NCI-H2196 treated with DMSO at 0.1 percent for 48 hours (cell line): ENCODE measurements around the gene TUBD1.
"Not testable (repeated sequence)": the region's sequence is repeated elsewhere in the genome, so short reads cannot be mapped to it uniquely, and the experiment has no call there.

Experiments used
- DNase-seq: peaks from one replicate; lab custom pipeline; 2025; ENCODE audit not compliant: unreplicated experiment; lab: John Stamatoyannopoulos, UW

Gene TUBD1

DNA sequence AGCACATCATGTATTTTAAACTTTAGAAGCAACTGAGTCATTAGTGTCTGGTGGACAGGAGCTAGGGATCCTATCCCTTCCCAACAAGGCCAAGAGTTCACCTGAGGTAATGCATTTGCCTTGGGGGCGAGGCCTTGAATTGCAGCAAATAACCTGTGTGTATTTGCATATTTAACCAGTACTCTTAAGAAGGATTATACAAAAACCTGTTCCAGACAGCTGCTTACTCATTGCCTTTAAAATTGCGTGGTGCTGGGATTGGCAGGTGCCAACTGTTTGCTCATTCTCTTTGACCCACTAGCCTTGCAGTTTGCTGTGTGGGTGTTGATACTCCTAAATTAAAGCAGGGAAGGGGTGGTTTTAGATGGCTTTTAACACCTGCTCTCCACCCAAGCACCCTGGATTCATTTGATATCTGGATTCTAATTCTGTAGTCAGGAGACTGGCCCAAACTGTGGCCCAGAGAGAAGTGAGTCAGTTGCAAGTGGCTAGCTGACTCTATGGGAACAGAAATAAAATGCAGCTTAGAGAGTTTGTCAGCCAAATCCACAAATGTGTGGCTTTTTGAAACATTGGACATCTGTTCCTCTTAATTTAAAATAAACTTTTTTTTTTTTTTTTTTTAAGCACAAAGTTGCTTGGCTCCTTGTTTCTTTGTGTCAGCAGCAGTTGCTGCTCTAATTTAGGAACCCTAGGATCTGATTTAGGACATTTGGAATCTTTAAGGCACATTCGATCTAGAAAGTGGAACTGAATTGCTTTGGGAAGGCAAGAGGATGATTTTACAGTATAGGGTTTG, 46.9 kb downstream of the TUBD1 start:
- DNase-seq: peak; percentile 91

GRCh38 chr17:59844884-59845594, 47.7 kb downstream of the TUBD1 start:
- no peak for DNase-seq

- DNase-seq: no peak
Measured at GRCh38 chr17:59842901-59843652, 49.7 kb downstream of the TUBD1 start.

DNA sequence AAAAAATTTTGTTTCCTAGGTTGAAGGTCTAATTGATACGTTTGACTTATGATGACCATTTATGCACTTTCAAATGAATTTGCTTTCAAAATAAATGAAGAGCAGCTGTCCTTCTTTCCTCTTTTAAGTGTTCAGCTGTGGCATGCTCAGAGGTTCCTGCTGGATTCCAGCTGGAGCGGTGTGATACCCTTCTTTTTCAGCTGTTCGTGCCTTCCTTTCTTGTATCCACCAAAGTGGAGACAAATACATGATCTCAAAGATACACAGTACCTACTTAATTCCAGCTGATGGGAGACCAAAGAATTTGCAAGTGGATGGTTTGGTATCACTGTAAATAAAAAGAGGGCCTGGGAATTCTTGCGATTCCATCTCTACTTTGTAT, 50.9 kb downstream of the TUBD1 start:
- not testable (repeated sequence) for DNase-seq

- not testable (repeated sequence) for DNase-seq
Measured at GRCh38 chr17:59841091-59841881, 51.5 kb downstream of the TUBD1 start.

DNA sequence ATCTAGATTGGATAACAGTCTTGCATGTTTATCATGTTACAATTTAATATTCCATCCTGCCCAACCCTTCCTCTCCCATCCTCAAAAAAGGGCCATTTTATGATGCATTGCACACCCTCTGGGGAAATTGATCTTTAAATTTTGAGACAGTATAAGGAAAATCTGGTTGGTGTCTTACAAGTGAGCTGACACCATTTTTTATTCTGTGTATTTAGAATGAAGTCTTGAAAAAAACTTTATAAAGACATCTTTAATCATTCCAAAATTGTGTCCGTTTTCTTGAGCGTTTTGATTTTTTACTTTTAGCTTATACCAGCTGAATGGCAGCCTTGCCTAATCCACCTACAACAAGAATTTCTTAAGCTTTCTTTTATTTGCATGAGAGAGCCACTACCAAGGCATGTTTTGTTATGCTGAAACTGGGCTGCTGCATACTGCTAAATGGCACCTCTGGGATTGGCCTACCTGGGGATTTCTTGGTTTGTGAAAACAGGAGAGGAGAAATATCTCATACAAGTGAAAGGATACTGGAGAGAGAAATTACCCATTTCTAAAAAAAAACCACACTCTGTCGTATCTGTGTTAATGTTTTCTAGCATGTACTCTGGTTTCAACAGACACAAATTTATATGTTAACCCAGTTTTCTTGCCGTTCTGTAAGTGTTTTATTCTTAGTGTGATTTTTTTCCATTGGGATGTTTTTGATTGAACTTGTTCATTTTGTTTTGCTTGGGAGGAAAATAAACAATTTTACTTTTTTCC, 52.2 kb downstream of the TUBD1 start:
- no peak for DNase-seq

- no peak for DNase-seq
Measured at GRCh38 chr17:59839651-59840328, 53.0 kb downstream of the TUBD1 start.

- no peak for DNase-seq
Measured at GRCh38 chr17:59838052-59838916, 54.5 kb downstream of the TUBD1 start.

DNA sequence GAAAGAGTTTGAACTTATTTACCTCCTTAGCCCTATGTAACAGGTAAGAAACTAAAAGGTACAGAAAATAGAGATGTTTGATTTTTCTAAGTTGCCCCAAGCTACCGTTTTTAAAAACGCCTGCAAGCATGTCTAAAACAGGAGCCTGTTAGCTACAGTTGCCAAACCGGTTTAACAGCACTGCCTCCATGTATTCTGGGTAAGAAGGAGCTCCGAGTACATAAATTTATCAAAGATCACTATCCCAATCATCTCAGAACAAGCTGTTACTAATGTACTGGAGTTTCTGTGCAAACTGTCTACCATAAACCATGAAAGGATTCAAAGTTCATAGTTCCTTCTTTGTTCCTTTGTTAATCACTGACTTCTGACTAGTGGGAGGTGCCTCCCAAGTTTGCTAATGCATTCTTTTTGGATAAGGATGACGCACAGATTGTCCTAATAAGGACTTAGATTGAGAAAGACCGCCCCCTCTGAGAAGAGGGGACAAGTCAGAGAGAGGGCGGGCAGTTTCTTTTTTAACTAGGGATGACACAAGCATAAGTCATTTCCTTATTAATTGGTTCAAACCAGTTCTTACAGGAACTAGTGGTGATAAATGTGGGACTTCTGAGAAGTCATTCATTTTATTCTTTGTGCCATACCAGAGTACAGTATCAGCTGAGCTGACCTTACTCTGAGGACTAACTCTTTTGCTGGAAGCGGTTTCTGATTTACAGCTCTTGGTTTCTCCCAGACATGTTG, 55.3 kb downstream of the TUBD1 start:
- peak; percentile 98 for DNase-seq

GRCh38 chr17:59832883-59833379, 59.8 kb downstream of the TUBD1 start:
- DNase-seq: no peak

- no peak for DNase-seq
Measured at GRCh38 chr17:59830846-59831486, 61.8 kb downstream of the TUBD1 start.

DNA sequence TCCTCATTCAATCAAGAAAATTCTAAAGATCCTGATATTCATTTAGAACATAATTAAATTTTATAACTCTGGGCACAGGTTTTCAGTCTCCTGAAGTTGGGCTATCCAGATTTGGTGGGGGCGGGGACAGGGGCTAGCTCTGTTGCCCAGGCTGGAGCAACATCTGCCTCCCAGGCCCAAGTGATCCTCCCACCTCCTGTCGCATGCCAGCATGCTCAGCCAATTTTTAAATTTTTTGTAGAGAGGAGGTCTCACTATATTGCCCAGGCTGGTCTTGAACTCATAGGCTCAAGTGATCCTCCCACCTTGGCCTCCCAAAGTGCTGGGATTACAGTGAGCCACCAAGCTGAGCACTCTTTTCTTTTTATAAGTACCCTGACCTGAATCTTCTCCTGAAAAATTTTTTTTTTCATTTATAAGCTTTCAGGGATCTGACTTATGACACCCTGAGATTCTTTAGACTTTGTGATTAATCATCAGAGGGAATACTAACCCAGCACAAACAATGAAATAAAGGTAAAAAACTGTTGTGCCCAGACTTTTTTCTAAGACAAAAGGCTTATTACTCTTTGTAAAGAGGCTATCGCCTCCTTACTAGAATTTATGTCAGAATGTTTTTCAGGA, 62.6 kb downstream of the TUBD1 start:
- DNase-seq: no peak

DNA sequence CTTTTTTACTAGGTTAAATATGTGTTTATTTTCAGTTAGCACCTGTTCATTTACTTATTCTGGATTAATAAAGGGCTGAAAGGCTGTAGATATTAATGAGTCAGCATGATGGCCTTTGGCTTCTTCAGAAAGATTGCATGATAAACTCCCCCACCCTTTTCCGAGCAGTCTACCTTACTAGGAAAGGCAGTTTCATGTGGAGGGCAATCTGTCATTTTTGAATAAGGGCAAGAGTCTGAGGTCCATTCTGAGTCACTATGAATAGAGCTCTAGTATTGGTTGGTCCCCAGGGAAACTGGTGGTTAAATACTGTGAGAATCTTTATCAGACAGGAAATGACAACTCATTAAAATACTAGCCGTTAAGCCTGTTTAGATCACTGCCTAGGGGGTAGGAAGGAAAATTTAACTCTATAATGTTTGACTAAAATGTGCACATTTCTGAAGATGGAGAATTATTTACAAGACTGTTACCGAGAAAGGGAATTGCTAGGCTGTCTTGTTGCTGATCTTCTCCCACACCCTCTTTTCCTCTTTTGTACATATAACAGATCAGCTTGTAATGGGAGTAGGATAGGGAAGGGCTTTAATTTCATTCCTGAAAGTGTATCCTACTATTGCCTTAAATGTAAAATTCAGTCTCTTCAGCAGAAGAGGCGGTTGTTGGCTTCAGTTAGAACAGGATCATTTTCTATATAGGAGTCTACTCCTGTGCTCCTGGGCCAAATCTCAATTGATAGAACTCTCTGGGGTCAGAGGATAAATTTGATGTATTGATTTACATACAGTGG, 63.3 kb downstream of the TUBD1 start:
- peak; percentile 83 for DNase-seq

- not testable (repeated sequence) for DNase-seq
Measured at GRCh38 chr17:59828819-59829216, 63.9 kb downstream of the TUBD1 start.

GRCh38 chr17:59828478-59828760, 64.3 kb downstream of the TUBD1 start:
- DNase-seq: no peak

- DNase-seq: no peak
Measured at GRCh38 chr17:59827721-59828477, 64.8 kb downstream of the TUBD1 start.
